ENCODE measurements around the gene NME2. TPM values are rescaled to one million over a fixed set of nuclear protein-coding genes. Genes with fewer than 3 reads are reported as not detected.

NME2 gene
- total and polyA plus RNA-seq, 4 experiments from 2014 or later, result 134 to 331 (median 209) TPM

DNA sequence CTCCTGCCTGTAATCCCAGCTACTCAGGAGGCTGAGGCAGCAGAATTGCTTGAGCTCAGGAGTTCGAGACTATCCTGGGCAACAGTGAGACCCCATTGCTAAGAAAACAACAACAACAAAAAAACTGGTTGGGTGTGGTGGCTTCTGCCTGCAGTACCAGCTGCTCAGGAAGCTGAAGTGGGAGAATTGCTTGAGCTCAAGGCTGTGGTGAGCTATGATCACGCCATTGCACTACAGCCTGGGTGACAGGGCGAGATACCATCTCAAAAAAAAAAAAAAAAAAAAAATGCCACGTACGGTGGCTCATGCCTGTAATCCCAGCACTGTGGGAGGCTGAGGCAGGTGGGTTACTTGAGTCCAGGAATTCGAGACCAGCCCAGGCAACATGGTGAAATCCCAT is 34.1 kb downstream of the NME2 start:
- Mint-ChIP-seq H3K4me3 (peak overlapping the region in 3 of 8 donors; percentile 25 to 52 (median 26)), H3K27me3 (no peaks in the 10 kb centered on the region), H3K27ac (peak overlapping the region in 5 of 7 donors; percentile 12 to 84 (median 57)), H3K9me3 (no peaks in the 10 kb centered on the region), H3K4me1 (peaks cover 5 to 13% (median 8%) of the 10 kb centered on the region in 4 donors), H3K36me3 (peaks cover 32 to 46% of the 10 kb centered on the region in 2 donors)
- H3K27me3 ChIP-seq (ENCODE audit: insufficient read depth, low read length), result no peaks in the 10 kb centered on the region
- H3K9me3 ChIP-seq (ENCODE audit: control insufficient read depth in 1 of 2, low read length in 2 of 2), result no peaks in the 10 kb centered on the region
- peak; percentile 20 to 62 (median 35) for DNase-seq
- CTCF ChIA-PET (ENCODE audit: partially characterized antibody), result interaction anchor here (0.6 to 1.0 kb wide), 2 partner anchors 47 to 65 kb away, joined by 4 read pairs; partner anchors contain the start of gene NME1
- peaks cover 29% of the 10 kb centered on the region for H3K36me3 ChIP-seq (ENCODE audit: insufficient read depth, low read length)
- H3K4me3 ChIP-seq (ENCODE audit: low read length in 2 of 2), result no peak overlapping the region
- no peak overlapping the region for H3K27ac ChIP-seq (ENCODE audit: low read depth, low read length)
- intact Hi-C loops (cut with micrococcal nuclease), result no loop called here
- peaks cover 16% of the 10 kb centered on the region for H3K4me1 ChIP-seq (ENCODE audit: insufficient read depth, low read length)
- POLR2A ChIA-PET (ENCODE audit: partially characterized antibody), result interaction anchor here (0.7 to 1.8 kb wide), 3 partner anchors 19 to 60 kb away, joined by 5 read pairs; partner anchors contain the start of genes NME2 and UTP18

DNA sequence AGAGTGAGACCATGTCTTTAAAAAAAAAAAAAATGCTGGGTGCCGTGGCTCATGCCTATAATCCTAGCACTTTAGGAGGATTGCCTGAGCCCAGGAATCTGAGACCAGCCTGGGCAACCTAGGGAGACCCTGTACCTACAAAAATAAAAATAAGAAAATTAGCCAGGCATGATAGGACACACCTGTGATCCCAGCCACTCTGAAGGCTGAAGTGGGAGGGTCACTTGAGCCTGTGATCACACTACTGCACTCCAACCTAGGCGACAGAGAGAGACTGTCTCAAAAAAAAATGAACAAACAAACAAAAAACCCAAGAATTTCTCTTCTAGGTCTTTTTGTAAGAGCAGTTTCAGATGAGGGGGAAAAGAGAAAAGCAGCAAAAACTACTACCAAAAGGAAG is 34.6 kb downstream of the NME2 start:
- no peak overlapping the region for H3K4me3 ChIP-seq (ENCODE audit: low read length in 2 of 2)
- POLR2A ChIA-PET (ENCODE audit: partially characterized antibody), result interaction anchor here (1.4 to 1.8 kb wide), 3 partner anchors 14 to 60 kb away, joined by 3 to 5 read pairs (median 5); partner anchors contain the start of genes NME2 and UTP18
- no peaks in the 10 kb centered on the region for H3K9me3 ChIP-seq (ENCODE audit: control insufficient read depth in 1 of 2, low read length in 2 of 2)
- peaks cover 29% of the 10 kb centered on the region for H3K36me3 ChIP-seq (ENCODE audit: insufficient read depth, low read length)
- CTCF ChIA-PET (ENCODE audit: partially characterized antibody), result interaction anchor here (1.0 kb wide), 1 partner anchor 47 kb away, joined by 4 read pairs; the partner anchor contains the start of gene NME1
- no peaks in the 10 kb centered on the region for H3K27me3 ChIP-seq (ENCODE audit: insufficient read depth, low read length)
- H3K4me1 Mint-ChIP-seq, result peaks cover 5 to 13% (median 8%) of the 10 kb centered on the region in 4 donors
- intact Hi-C loops (cut with micrococcal nuclease), result no loop called here
- H3K4me3 Mint-ChIP-seq, result peak overlapping the region in 1 of 8 donors; percentile 41
- H3K27ac Mint-ChIP-seq, result peak overlapping the region; percentile 4 to 84 (median 66)
- no peaks in the 10 kb centered on the region for H3K27me3 Mint-ChIP-seq
- H3K9me3 Mint-ChIP-seq, result no peaks in the 10 kb centered on the region
- H3K4me1 ChIP-seq (ENCODE audit: insufficient read depth, low read length), result peaks cover 16% of the 10 kb centered on the region
- H3K36me3 Mint-ChIP-seq, result peaks cover 30 to 44% of the 10 kb centered on the region in 2 donors
- DNase-seq, result no peak
- H3K27ac ChIP-seq (ENCODE audit: low read depth, low read length), result no peak overlapping the region

DNA sequence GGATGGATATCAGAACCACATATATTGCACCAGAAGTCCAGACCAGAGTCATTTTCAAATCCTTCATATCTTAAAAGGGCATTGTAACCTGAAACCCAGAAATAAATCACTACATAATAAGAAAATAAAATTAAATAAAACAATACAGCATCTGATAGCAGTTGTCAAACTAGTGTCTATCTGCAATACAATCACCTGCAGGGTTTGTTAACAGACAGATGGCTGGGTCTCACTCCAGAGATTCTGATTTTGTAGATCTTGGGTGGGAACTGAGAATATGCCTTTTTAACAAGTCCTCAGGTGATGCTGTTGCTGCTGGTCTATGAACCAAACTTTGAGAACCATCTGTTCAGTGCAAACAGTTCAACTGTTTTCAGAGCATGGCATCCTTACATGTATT is 37.6 kb downstream of the NME2 start:
- peaks cover 3 to 13% (median 6%) of the 10 kb centered on the region in 4 donors for H3K4me1 Mint-ChIP-seq
- peaks cover 30 to 46% of the 10 kb centered on the region in 2 donors for H3K36me3 Mint-ChIP-seq
- H3K27ac Mint-ChIP-seq, result peak overlapping the region in 1 of 7 donors; percentile 4
- Histone ChIP-seq H3K27ac (ENCODE audit: low read depth, low read length) (no peak overlapping the region), H3K9me3 (ENCODE audit: control insufficient read depth in 1 of 2, low read length in 2 of 2) (no peaks in the 10 kb centered on the region), H3K4me1 (ENCODE audit: insufficient read depth, low read length) (peaks cover 16% of the 10 kb centered on the region), H3K4me3 (ENCODE audit: low read length in 2 of 2) (no peak overlapping the region), H3K27me3 (ENCODE audit: insufficient read depth, low read length) (no peaks in the 10 kb centered on the region), H3K36me3 (ENCODE audit: insufficient read depth, low read length) (peaks cover 35% of the 10 kb centered on the region)
- POLR2A ChIA-PET (ENCODE audit: partially characterized antibody), result no interaction called here
- H3K27me3 Mint-ChIP-seq, result no peaks in the 10 kb centered on the region
- no peak overlapping the region for H3K4me3 Mint-ChIP-seq
- CTCF ChIA-PET (ENCODE audit: partially characterized antibody), result no interaction called here
- no peaks in the 10 kb centered on the region for H3K9me3 Mint-ChIP-seq
- DNase-seq, result no peak
- intact Hi-C loops (cut with micrococcal nuclease), result no loop called here

DNA sequence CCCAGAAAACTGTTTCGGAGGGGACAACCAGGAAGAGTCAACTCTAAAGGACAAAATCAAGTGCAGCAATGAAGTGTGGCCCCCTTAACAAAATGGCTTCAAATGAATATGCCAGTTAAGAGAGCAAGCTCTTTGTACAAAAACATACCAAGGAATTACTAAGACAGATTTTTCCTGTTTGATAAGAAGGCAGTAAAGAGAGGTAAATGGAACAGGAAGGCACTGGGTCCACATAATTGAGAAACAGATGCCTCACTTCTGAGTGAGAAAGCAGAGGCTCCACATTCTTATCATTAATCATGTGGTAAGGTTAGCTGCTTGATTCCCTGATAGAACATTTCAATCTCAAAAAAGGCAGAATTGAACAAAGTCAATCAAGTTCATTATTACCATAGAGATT is 48.7 kb downstream of the NME2 start:
- intact Hi-C loops (cut with micrococcal nuclease), result no loop called here
- Histone ChIP-seq H3K4me1 (ENCODE audit: insufficient read depth, low read length) (no peaks in the 10 kb centered on the region), H3K4me3 (ENCODE audit: low read length in 2 of 2) (no peak overlapping the region), H3K27ac (ENCODE audit: low read depth, low read length) (no peak overlapping the region), H3K36me3 (ENCODE audit: insufficient read depth, low read length) (peaks cover 23% of the 10 kb centered on the region), H3K9me3 (ENCODE audit: control insufficient read depth in 1 of 2, low read length in 2 of 2) (no peaks in the 10 kb centered on the region), H3K27me3 (ENCODE audit: insufficient read depth, low read length) (no peaks in the 10 kb centered on the region)
- H3K27ac Mint-ChIP-seq, result no peak overlapping the region
- POLR2A ChIA-PET (ENCODE audit: partially characterized antibody), result interaction anchor here (1.4 kb wide), 1 partner anchor 14 kb away, joined by 3 read pairs; no protein-coding TSS in a partner anchor
- CTCF ChIA-PET (ENCODE audit: partially characterized antibody), result no interaction called here
- H3K4me1 Mint-ChIP-seq, result peaks cover 0 to 2% (median 0%) of the 10 kb centered on the region in 4 donors
- H3K4me3 Mint-ChIP-seq, result no peak overlapping the region
- no peaks in the 10 kb centered on the region for H3K27me3 Mint-ChIP-seq
- no peak for DNase-seq
- H3K9me3 Mint-ChIP-seq, result no peaks in the 10 kb centered on the region
- H3K36me3 Mint-ChIP-seq, result peaks cover 25 to 64% of the 10 kb centered on the region in 2 donors

DNA sequence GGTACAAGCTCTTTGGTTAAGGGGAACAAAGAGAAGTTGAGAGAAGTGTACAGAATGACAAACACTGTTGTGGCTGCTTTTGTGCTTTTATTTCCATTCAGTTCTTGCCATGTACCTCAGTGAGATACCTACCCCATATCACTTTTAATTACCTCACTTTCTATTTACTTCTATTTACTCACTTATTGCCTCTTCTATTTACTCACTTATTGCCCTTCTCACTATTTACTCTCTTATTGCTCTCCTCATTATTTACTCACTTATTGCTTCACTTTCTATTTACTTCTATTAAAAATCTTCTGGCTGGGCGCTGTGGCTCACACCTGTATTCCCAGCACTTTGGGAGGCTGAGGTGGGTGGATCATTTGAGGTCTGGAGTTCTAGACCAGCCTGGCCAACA is 51.7 kb downstream of the NME2 start:
- Mint-ChIP-seq H3K27me3 (no peaks in the 10 kb centered on the region), H3K4me3 (no peak overlapping the region), H3K4me1 (peaks cover 0 to 2% (median under 1%) of the 10 kb centered on the region in 4 donors), H3K36me3 (peaks cover 35 to 70% of the 10 kb centered on the region in 2 donors), H3K27ac (peak overlapping the region in 3 of 7 donors; percentile 2 to 42 (median 17)), H3K9me3 (no peaks in the 10 kb centered on the region)
- H3K36me3 ChIP-seq (ENCODE audit: insufficient read depth, low read length), result peaks cover 37% of the 10 kb centered on the region
- ChIA-PET CTCF (ENCODE audit: partially characterized antibody) (no interaction called here), POLR2A (ENCODE audit: partially characterized antibody) (no interaction called here)
- intact Hi-C loops (cut with micrococcal nuclease), result no loop called here
- no peak overlapping the region for H3K27ac ChIP-seq (ENCODE audit: low read depth, low read length)
- H3K9me3 ChIP-seq (ENCODE audit: control insufficient read depth in 1 of 2, low read length in 2 of 2), result no peaks in the 10 kb centered on the region
- no peaks in the 10 kb centered on the region for H3K27me3 ChIP-seq (ENCODE audit: insufficient read depth, low read length)
- DNase-seq, result no peak
- H3K4me3 ChIP-seq (ENCODE audit: low read length in 2 of 2), result no peak overlapping the region
- H3K4me1 ChIP-seq (ENCODE audit: insufficient read depth, low read length), result no peaks in the 10 kb centered on the region

DNA sequence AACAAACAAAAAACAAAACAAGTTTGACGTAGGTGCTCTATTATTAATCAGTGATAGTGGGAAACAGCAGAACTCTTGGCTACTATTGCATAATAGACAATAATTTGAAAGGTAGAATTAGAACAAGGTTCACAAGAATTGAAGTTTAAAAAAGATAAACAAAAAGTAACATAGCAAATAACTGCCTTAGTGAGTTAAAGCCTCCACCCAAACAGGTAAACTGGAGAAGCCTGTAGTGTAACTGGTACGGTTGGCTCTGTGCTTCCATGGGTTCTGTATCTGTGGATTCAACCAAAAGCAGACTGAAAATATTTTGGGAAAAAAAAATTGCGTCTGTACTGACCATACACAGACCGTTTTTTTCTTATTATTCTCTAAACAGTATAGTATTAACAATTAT is 55.1 kb downstream of the NME2 start:
- no peaks in the 10 kb centered on the region for H3K9me3 ChIP-seq (ENCODE audit: control insufficient read depth in 1 of 2, low read length in 2 of 2)
- DNase-seq, result no peak
- no peak overlapping the region for H3K4me3 ChIP-seq (ENCODE audit: low read length in 2 of 2)
- POLR2A ChIA-PET (ENCODE audit: partially characterized antibody), result no interaction called here
- H3K4me1 ChIP-seq (ENCODE audit: insufficient read depth, low read length), result peaks cover 10% of the 10 kb centered on the region
- H3K27ac ChIP-seq (ENCODE audit: low read depth, low read length), result no peak overlapping the region
- H3K4me1 Mint-ChIP-seq, result peaks cover 9 to 17% (median 14%) of the 10 kb centered on the region in 4 donors
- H3K27me3 ChIP-seq (ENCODE audit: insufficient read depth, low read length), result no peaks in the 10 kb centered on the region
- no peak overlapping the region for H3K27ac Mint-ChIP-seq
- intact Hi-C loops (cut with micrococcal nuclease), result no loop called here
- no peak overlapping the region for H3K4me3 Mint-ChIP-seq
- CTCF ChIA-PET (ENCODE audit: partially characterized antibody), result no interaction called here
- H3K9me3 Mint-ChIP-seq, result no peaks in the 10 kb centered on the region
- H3K27me3 Mint-ChIP-seq, result no peaks in the 10 kb centered on the region
- peaks cover 43 to 62% of the 10 kb centered on the region in 2 donors for H3K36me3 Mint-ChIP-seq
- peaks cover 36% of the 10 kb centered on the region for H3K36me3 ChIP-seq (ENCODE audit: insufficient read depth, low read length)
